ENCODE measurements around the gene PKNOX1. TPM values are rescaled to one million over a fixed set of nuclear protein-coding genes. Genes with fewer than 3 reads are reported as not detected.

The PKNOX1 gene
- total and polyA plus RNA-seq, 2 of the 13 experiments (the other 11 are each of a cell fraction or from before 2014, with no cell fraction given): 7.9 to 16.2 TPM

- Histone ChIP-seq H3K4me3 (replicated peaks in 1 of 3; ENCODE audit: insufficient read depth in 1 of 3, low read depth in 2 of 3, low read length in 3 of 3) (no peak overlapping the region), H3K9ac (ENCODE audit: insufficient read depth, low read depth, low read length) (no peak overlapping the region), H3K27me3 (ENCODE audit: control insufficient read depth in 1 of 2, insufficient read depth in 2 of 2, low read length in 2 of 2) (no peaks in the 10 kb centered on the region), H3K36me3 (replicated peaks in 1 of 2; ENCODE audit: control insufficient read depth in 1 of 2, insufficient read depth in 2 of 2, low read length in 2 of 2) (peaks cover 0 to 10% of the 10 kb centered on the region in 2 experiments; a peak in 1 of 5 replicates), H3K4me2 (ENCODE audit: low read depth, low read length) (no peak overlapping the region), H3K79me2 (ENCODE audit: insufficient read depth, low read length) (no peaks in the 10 kb centered on the region), H3K9me3 (ENCODE audit: low read length) (peaks cover 19% of the 10 kb centered on the region; the same call in 1 of the 2 replicates), H3K27ac (ENCODE audit: extremely low read length, insufficient read depth, low read length) (no peak overlapping the region), H2AFZ (ENCODE audit: low read length) (no peak overlapping the region), H3K4me1 (ENCODE audit: insufficient read depth, low read length) (no peaks in the 10 kb centered on the region), H4K20me1 (ENCODE audit: insufficient read depth, low read length) (no peaks in the 10 kb centered on the region)
- WGBS (ENCODE audit: low lambda C conversion rate): 96% methylated on average over 4 of the region's 4 CpGs
- no peak for TF ChIP-seq ZNF567 (CRISPR knock-in tag; IDR thresholded peaks at IDR 0.05; ENCODE audit: borderline replicate concordance)
- no peak for TF ChIP-seq ZNF703 (CRISPR knock-in tag; IDR thresholded peaks at IDR 0.05; ENCODE audit: borderline replicate concordance)
- no peak for TF ChIP-seq THRA (CRISPR knock-in tag; IDR thresholded peaks at IDR 0.05; ENCODE audit: borderline replicate concordance)
- TF ChIP-seq ELF4 (CRISPR knock-in tag; IDR thresholded peaks at IDR 0.05; ENCODE audit: borderline replicate concordance): no peak
- no peak for TF ChIP-seq PRDM4 (CRISPR knock-in tag; IDR thresholded peaks at IDR 0.05; ENCODE audit: borderline replicate concordance)
- no peak for TF ChIP-seq SP140L (CRISPR knock-in tag; IDR thresholded peaks at IDR 0.05; ENCODE audit: borderline replicate concordance)
- TF ChIP-seq ZNF614 (CRISPR knock-in tag; IDR thresholded peaks at IDR 0.05; ENCODE audit: borderline replicate concordance): no peak
- TF ChIP-seq HOXA5 (CRISPR knock-in tag; IDR thresholded peaks at IDR 0.05): no peak
- no peak for TF ChIP-seq ZNF101 (CRISPR knock-in tag; IDR thresholded peaks at IDR 0.05; ENCODE audit: borderline replicate concordance, low read depth)
- no peak for TF ChIP-seq NCOA5 (CRISPR knock-in tag; IDR thresholded peaks at IDR 0.05)
- ChIA-PET CTCF (ENCODE audit: low intra/inter-chr PET ratio, low total read pairs) (no interaction called here), POLR2A (no interaction called here)
- ATAC-seq (no peak), DNase-seq (ENCODE audit: low spot score) (no peak), FAIRE-seq (no peak)
- intact Hi-C loops (cut with micrococcal nuclease; ENCODE audit: unreplicated experiment): no loop called here
- BruUV-seq (replicated peaks): no TSS peak
- in situ Hi-C loops (cut with HindIII; ENCODE audit: extremely low pct_ligation_motif_present, low pct_unique_long_range_greater_than_20kb): no loop called here
Measured at GRCh38 chr21:43001316-43001715, 27.0 kb downstream of the PKNOX1 start.
